ENCODE measurements around the gene TEN1.
"Not testable (repeated sequence)": the region's sequence is repeated elsewhere in the genome, so short reads cannot be mapped to it uniquely, and the experiment has no call there.

The TEN1 gene

DNA sequence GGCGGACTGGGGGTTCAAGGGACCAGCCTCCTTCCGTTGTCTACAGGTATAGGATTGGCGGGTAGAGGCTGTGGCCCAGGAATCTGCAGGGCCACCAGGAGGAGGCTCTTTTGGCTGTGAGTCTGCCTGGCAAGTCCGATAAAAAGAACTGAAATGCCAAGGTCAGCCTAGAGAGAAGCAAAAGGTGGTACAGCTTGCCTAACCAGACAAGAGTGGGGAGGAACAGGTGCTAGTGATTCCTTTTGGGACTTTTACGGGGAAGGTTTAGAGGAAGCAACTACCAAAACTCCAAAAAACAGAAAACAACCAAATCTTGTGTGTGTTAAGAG is 53.7 kb downstream of the TEN1 start:
- no peak for DNase-seq

GRCh38 chr17:76033139-76033538 is 54.1 kb downstream of the TEN1 start:
- DNase-seq, result no peak

- no peak for DNase-seq
These were observed 55.6 kb downstream of the TEN1 start for GRCh38 chr17:76034428-76035350.

DNA sequence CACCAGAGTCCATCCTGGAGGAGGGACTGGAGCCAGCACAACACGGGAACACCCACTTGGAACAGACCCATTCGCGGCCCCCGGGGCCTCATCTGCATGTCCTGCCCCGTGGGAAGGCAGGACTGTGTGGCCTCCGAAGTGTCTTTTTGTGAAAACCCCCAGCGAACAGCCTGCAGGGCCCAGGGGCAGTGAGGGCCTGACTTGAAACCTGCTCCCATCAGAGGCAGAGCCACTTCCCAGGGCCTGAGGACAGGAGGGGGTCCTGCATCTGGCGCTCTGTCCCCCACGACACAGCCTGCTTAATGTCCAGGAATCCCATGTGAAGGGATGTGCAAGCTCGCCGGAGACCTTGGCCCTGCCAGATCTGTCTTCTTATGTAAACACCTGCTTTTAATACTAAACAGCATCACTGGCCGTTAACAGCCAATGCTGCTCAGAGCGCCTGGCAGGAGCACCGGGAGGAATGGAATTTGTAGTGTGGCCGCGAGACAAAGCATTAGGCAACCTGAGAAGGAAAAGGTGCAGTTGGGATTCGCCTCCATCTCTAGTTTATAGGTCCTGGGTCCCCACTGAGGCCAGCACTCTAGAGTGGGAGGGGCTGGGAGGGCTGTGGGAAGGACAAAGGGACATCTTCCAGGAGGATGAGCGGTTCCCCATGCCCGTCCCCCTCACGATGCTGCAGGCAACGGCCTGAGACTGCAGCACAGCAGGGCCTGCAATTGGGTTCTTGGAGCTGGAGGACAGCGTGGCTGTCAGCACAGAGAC is 57.6 kb downstream of the TEN1 start:
- DNase-seq, result no peak

DNA sequence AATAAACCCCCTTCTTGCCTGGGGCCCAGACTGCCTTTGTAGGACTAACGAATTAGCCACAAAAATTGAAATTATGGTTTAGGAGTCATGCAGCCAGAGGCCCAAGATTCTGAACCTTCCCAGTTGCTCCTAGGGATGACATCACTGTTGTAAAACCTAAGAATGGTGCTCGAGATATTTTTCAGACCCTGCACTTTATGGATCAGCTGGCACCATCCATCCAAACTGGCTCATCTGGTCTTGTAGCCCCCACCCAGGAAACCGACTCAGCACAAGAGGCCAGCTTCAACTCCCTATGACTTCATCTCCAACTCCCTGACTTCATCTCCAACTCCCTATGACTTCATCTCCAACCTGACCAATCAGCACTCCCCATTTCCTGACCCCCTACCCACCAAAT is 59.0 kb downstream of the TEN1 start:
- no peak for DNase-seq

DNA sequence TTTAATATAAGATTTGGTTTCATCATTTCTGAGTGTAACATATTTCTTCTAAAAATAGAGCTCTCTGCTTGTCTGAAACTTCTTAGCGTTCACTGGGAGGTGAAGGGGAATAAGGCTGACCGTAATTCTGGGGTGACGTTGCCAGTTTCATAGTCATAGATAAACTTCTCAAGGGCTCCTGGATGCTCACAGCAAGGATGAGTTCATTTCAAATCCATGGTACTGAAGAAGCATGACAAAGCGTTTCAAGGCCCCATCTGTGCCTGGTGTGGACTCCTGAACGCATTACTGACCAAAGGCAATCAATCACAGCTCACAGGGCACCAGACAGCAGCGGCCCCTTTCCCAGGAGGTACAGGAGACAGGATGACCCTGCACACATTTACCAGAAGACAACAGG is 60.1 kb downstream of the TEN1 start:
- no peak for DNase-seq

- no peak for DNase-seq
These were observed 61.3 kb downstream of the TEN1 start for GRCh38 chr17:76040376-76040775.

DNA sequence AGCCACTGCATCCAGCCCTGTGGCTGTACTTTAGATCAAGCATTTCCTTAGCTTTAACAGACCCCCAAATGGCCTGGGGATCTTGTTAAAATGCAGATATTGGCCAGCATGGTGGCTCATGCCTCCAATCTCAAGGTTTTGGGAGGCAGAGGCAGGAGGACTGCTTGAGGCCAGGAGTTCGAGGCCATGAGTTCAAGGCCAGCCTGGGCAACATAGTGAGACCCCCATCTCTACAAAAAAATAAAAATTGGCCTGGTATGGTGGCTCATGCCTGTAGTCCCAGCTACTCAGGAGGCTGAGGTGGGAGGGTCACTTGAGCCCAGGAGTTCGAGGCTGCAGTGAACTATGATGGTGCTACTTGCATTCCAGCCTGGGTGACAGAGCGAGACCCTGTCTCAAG is 63.8 kb downstream of the TEN1 start:
- DNase-seq, result not testable (repeated sequence)

DNA sequence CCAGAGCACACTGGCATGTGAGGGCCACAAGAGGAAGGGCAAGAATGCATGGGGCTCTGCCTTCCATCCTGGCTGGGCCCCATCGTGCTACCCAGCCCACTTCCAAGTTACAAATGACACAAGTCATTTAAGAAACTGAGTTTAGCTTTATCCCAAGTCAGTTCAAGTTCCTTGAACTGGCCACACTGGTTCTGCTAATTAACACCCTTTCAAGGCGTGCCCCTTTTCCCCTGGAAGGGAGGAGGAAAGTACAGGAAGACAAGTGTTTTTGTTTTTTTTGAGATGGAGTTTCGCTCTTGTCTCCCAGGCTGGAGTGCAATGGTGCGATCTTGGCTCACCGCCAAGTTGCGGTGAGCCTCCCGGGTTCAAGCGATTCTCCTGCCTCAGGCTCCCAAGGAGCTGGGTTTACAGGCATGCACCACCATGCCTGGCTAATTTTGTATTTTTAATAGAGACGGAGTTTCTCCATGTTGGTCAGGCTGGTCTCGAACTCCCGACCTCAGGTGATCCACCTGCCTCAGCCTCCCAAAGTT is 65.5 kb downstream of the TEN1 start:
- not testable (repeated sequence) for DNase-seq

DNA sequence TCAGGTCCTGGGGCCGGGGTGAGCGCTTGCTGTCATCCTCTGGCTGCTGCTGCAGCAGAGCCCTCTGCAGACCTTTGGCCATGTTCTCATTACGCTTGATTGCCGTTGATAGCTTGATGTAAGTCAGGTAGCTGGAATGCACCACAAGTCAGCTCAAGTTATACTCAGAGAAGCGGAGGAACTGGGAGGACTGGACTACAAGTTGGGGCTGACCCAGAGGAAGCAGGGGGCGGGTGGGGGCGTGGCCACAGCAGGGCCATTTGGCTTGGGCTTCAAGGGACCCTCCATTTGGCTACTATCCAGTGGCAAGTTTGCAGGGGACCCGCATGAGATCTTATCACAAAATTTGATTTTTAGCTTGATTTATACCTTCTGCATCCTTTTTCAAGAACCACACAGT is 67.0 kb downstream of the TEN1 start:
- no peak for DNase-seq

DNA sequence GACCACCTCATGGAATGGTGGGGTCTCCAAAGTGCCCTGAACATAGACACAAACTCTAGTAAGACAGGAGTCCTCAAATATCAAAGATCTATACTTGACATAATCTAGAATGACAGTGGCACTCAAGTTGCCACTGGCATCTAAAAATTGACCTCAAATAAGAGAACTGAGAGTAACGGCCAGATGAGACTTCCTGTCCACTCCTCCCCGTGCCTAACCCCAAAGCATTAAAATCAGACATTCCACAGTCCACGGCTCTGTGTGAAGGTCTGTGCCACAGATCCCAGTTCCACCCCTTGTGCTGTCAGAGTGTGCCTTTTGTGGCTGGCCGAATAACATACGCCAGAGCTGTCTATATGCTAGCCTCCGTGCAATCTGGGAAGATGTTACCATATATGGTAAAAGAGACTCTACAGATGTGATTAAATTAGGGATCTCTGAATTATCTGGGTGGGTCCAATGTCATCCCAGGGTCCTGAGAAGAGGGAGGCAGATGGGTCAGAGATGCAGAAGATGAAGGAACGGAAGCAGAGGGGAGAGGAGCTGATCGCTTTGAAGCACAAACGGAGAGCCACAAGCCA is 69.1 kb downstream of the TEN1 start:
- no peak for DNase-seq

- no peak for DNase-seq
These were observed 69.7 kb downstream of the TEN1 start for GRCh38 chr17:76048711-76049110.

GRCh38 chr17:76049239-76049638 is 70.2 kb downstream of the TEN1 start:
- no peak for DNase-seq

GRCh38 chr17:76049836-76050537 is 70.9 kb downstream of the TEN1 start:
- DNase-seq, result no peak
